ENCODE data around the gene PALM3. TPM values are rescaled to one million over a fixed set of nuclear protein-coding genes. Genes with fewer than 3 reads are reported as not detected.
"Not testable (repeated sequence)": the region's sequence is repeated elsewhere in the genome, so short reads cannot be mapped to it uniquely, and the experiment has no call there.

PALM3 gene
- total and polyA plus RNA-seq, 12 donors = 0.18 to 1.9 (median 0.63) TPM; not detected in 5

DNA sequence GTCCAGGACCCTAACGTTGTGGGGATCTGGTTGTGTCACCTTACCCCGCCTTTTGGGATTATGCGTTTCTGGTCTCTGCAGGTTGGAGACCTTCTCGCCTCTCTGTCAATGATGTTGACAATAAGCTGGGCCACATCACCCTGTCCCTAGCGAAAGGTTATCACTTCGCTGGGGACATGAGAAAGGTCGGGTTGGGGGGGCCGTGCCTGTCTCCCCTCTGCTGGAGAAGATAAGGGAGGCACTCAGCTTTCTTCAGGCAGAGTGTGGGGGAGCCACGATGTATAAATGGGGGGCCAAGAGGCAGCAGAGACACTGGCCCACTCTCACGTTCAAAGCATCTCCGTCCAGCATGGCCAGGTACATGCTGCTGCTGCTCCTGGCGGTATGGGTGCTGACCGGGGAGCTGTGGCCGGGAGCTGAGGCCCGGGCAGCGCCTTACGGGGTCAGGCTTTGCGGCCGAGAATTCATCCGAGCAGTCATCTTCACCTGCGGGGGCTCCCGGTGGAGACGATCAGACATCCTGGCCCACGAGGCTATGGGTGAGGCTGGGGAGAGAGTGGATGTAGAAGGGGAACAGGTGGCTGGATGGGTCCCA lies 33.9 kb downstream of the PALM3 start, which contains the start of gene RLN3:
TSS of gene RLN3 (plus strand) at position 293 of the 595 bp plus-strand sequence. CDS start at position 350, 57 bp downstream.
- no peaks in the 10 kb centered on the region for H3K9me3 ChIP-seq (replicated peaks in 1 of 3)
- TF ChIP-seq POLR2A (IDR thresholded peaks at IDR 0.05) = no peak
- TF ChIP-seq, protein P1, sequence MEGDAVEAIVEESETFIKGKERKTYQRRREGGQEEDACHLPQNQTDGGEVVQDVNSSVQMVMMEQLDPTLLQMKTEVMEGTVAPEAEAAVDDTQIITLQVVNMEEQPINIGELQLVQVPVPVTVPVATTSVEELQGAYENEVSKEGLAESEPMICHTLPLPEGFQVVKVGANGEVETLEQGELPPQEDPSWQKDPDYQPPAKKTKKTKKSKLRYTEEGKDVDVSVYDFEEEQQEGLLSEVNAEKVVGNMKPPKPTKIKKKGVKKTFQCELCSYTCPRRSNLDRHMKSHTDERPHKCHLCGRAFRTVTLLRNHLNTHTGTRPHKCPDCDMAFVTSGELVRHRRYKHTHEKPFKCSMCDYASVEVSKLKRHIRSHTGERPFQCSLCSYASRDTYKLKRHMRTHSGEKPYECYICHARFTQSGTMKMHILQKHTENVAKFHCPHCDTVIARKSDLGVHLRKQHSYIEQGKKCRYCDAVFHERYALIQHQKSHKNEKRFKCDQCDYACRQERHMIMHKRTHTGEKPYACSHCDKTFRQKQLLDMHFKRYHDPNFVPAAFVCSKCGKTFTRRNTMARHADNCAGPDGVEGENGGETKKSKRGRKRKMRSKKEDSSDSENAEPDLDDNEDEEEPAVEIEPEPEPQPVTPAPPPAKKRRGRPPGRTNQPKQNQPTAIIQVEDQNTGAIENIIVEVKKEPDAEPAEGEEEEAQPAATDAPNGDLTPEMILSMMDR (IDR thresholded peaks at IDR 0.05) = no peak

DNA sequence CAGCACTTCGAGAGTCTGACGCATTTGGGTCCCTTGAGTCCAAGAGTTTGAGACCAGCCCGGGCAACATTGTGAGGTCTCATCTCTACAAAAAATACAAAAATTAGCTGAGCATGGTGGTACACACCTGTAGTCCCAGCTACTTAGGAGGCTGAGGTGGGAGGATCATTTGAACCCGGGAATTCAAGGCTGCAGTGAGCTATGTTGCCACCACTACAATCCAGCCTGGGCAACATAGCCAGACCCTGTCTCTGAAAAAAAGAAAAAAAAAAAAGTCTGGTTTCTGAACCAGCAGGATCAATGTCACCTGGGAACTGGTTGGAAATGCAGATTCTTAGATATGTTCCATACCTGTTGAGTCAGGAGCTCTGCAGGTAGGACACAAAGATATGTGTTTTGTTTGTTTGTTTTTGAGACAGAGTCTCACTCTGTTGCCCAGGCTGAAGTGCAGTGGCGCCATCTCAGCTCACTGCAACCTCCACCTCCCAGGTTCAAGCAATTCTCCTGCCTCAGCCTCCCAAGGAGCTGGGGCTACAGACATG lies 35.2 kb downstream of the PALM3 start:
- H3K27ac ChIP-seq; DNase-seq; H3K27me3 ChIP-seq; H3K4me3 ChIP-seq; H3K4me1 ChIP-seq (replicated peaks in 1 of 2); H3K36me3 ChIP-seq (replicated peaks in 1 of 2); intact Hi-C loops (cut with DNase I); H3K9me3 ChIP-seq (replicated peaks in 1 of 3): not testable (repeated sequence)
- 85 to 93% (median 88%) methylated on average over 5 of the region's 5 CpGs for WGBS, 4 donors

More for the DNA sequence above, 33.9 kb downstream of the PALM3 start, which contains the start of gene RLN3:
- intact Hi-C loops (cut with DNase I) = no loop called here
- 49 to 79% (median 75%) methylated on average over 3 to 24 of the region's 24 CpGs for WGBS, 4 donors
- Histone ChIP-seq H3K4me3 (no peak within 1 kb of the TSS), H3K27ac (no peak within 1 kb of the TSS), H3K4me1 (replicated peaks in 1 of 2) (peaks cover 0 to 9% of the 10 kb centered on the region in 2 donors), H3K27me3 (no peaks in the 10 kb centered on the region), H3K36me3 (replicated peaks in 1 of 2) (no peaks in the 10 kb centered on the region)
- DNase-seq = no peak

DNA sequence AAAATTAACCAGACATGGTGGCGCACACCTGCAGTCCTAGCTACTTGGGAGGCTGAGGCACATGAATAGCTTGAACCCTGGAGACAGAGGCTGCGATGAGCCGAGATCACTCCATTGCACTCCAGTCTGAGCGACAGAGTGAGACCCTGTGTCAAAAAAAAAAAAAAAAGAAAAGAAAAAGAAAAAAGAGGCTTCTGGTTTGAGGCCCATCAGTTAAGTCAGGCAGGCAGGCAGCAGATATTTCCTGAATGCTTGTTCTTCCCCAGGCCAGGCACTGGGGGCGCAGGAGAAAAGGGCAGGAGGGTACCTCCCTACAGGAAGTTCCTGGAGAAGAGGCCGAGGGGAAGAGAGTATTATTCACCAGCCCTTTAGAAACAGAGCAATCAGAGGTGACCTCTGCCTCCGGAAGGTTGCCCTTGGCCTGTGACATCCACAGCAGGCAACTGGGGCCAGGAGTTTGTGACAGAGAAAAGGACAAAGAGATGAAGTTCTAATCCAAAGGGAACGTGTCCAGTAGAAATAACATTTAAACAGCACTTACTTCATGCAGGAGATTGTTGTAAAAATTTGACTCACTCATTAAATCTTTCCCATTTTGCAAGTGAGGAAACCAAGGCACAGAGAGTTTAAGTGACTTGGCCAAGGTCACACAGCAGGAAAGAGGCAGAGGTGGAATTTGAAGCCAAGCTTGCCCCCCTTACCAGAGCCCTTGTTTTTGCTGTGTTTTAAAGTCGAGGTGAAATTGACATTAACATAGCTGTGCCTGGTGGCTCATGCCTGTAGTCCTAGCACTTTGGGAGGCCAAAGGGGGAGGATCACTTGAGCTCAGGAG lies 38.3 kb downstream of the PALM3 start:
- peaks cover 0 to 4% of the 10 kb centered on the region in 2 donors for H3K4me1 ChIP-seq (replicated peaks in 1 of 2)
- 37 to 49% (median 42%) methylated on average over 9 of the region's 9 CpGs for WGBS, 4 donors
- no peaks in the 10 kb centered on the region for H3K27me3 ChIP-seq
- intact Hi-C loops (cut with DNase I) = no loop called here
- H3K9me3 ChIP-seq (replicated peaks in 1 of 3) = no peaks in the 10 kb centered on the region
- peak; percentile 51 to 82 (median 71) for DNase-seq
- no peaks in the 10 kb centered on the region for H3K36me3 ChIP-seq (replicated peaks in 1 of 2)
- peak overlapping the region in 2 of 5 donors; percentile 17 to 76 for H3K27ac ChIP-seq
- TF ChIP-seq, protein P1 (IDR thresholded peaks at IDR 0.05) = peak; percentile 51 to 61 (median 56)
- no peak for TF ChIP-seq POLR2A (IDR thresholded peaks at IDR 0.05)
- H3K4me3 ChIP-seq = no peak overlapping the region

DNA sequence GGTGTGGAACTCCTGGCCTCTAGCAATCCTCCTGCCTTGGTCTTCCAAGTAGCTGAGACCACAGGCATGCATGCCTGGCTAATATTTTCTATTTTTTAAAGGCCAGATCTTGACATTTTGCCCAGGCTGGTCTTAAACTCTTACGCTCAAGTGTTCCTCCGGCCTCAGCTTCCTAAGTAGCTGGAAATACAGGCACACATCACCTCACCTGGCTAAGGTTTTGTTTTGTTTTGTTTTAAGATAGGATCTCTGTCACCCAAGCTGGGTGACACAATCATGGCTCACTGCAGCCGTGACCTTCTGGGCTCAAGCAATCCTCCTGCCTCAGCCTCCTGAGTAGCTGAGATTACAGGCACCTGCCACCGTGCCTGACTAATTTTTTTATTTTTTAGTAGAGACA lies 39.4 kb downstream of the PALM3 start:
- Histone ChIP-seq H3K27me3 (no peaks in the 10 kb centered on the region), H3K4me3 (no peak overlapping the region), H3K4me1 (replicated peaks in 1 of 2) (peaks cover 0 to 4% of the 10 kb centered on the region in 2 donors), H3K36me3 (replicated peaks in 1 of 2) (no peaks in the 10 kb centered on the region), H3K9me3 (replicated peaks in 1 of 3) (no peaks in the 10 kb centered on the region), H3K27ac (no peak overlapping the region)
- intact Hi-C loops (cut with DNase I) = no loop called here
- 88 to 98% (median 93%) methylated on average over 4 of the region's 4 CpGs for WGBS, 4 donors
- no peak for DNase-seq
- TF ChIP-seq, protein P1 (IDR thresholded peaks at IDR 0.05) = no peak
- no peak for TF ChIP-seq POLR2A (IDR thresholded peaks at IDR 0.05)
